Measurements from ENCODE around the gene NHERF2.
"Not testable (repeated sequence)": the region's sequence is repeated elsewhere in the genome, so short reads cannot be mapped to it uniquely, and the experiment has no call there.

Gene NHERF2

GRCh38 chr16:2028620-2029220, 2.0 kb downstream of the NHERF2 start:
- no peak for DNase-seq

DNA sequence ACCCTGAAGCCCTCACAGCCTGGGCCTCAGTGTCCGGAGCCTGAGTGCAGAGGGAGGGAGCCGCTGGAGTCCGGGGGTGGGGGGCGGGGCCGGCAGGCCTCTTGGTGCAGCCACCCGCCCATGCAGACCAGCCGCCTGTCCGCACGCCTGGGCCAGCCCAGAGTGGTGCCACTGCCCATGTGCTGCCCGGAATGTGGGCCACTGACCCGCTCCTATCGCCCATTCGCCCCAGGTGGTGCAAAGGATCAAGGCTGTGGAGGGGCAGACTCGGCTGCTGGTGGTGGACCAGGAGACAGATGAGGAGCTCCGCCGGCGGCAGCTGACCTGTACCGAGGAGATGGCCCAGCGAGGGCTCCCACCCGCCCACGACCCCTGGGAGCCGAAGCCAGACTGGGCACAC, 2.6 kb downstream of the NHERF2 start:
- no peak for DNase-seq

- no peak for DNase-seq
Observed at GRCh38 chr16:2030036-2030435, 3.3 kb downstream of the NHERF2 start.

- DNase-seq = no peak
Observed at GRCh38 chr16:2031081-2031577, 4.4 kb downstream of the NHERF2 start.

DNA sequence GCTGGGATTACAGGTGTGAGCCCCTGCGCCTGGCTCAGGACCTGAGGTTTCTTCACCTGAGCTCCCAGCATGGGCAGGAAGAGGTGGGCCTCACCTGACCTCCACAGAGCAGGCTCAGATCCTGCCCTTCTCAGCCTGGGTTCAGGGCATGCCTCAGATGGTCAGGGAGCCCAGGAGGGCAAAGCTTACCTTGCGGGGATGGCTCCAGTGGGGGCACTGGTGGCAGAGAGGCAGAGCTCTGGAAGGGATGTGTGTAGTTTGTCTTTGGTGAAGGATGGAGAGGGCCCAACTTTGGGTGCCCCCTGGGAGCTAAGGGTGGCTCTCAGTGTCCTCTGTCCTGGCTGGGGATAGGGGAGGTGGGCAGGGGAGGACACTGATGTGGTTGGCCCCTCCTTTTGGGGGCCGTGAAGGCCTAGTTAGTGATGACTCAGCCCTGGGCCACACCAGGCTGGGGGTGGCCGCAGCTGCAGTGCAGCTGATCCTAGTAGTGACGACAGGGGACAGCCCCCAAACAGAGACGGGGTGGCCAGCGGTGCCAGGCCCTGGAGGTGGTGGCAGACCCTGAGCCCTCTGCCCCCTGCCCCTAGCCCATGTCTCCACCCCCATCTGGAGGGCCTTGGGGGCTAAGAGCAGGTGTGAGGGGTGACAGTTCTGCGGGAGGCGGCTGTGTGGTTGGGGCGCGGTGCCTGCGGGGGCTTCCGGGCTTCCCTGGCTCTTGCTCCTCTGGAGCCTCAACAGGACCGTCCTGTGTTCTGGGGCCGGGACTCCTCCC, 5.8 kb downstream of the NHERF2 start:
- no peak for DNase-seq

- DNase-seq = no peak
Observed at GRCh38 chr16:2033057-2033908, 6.6 kb downstream of the NHERF2 start.

- not testable (repeated sequence) for DNase-seq
Observed at GRCh38 chr16:2033909-2034695, 7.4 kb downstream of the NHERF2 start.

DNA sequence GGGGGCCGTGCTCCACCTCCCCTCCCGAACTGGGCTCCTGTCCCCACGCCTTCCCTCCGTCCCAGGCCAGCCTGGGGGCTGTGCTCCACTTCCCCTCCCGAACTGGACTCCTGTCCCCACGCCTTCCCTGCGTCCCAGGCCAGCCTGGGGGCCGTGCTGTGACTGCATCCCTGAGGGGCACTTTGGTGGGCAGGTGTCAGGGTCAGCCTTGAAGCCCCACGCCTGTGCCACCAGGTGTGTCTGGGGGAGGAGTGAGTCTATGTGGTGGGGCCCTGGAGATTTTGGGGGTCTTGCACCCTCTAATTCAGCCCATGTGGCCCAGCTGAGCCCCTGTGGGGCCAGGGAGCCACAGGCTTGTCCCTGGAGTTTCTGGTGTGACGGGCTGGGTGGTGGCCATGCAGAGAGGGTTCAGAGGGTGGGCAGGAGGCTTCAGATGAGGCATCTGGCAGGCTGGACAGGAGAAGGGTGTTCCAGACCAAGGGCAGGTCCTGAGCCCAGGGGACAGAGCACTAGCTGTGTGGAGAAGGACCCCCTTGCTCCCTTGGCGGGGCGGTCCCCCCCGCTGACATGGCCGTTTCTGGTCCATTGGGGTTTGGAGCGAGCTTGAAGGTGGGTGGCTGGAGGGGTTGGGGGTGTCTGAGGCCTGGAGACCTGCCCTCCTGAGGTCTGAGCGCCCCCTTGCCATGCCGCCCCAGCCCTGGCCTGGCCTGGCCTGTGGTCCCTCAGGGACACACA, 8.2 kb downstream of the NHERF2 start:
- DNase-seq = no peak

GRCh38 chr16:2035431-2036199, 8.9 kb downstream of the NHERF2 start:
- DNase-seq = no peak

DNA sequence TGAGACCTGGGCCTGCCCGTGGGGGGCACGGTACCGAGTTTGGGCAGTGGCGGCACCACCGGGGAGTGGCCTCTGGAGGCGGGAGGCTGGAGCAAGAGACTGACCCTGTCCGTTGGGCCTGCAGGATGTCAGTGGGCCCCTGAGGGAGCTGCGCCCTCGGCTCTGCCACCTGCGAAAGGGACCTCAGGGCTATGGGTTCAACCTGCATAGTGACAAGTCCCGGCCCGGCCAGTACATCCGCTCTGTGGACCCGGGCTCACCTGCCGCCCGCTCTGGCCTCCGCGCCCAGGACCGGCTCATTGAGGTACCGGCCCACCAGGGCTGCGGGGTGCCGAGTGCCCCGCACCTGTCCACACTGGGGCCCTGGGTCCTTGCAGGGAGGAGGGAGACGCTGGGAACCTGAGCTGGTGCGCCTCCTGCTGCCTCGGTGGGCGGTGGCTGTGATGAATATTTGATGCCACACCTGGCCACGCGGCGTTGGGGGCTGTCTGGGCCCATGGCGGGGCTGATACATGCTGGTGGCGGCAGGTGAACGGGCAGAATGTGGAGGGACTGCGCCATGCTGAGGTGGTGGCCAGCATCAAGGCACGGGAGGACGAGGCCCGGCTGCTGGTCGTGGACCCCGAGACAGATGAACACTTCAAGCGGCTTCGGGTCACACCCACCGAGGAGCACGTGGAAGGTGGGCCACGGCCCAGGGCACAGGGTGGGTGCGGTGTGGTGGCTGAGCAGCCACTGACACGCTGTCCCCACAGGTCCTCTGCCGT, 9.7 kb downstream of the NHERF2 start:
- no peak for DNase-seq

- DNase-seq = no peak
Observed at GRCh38 chr16:2037115-2037514, 10.4 kb downstream of the NHERF2 start.

DNA sequence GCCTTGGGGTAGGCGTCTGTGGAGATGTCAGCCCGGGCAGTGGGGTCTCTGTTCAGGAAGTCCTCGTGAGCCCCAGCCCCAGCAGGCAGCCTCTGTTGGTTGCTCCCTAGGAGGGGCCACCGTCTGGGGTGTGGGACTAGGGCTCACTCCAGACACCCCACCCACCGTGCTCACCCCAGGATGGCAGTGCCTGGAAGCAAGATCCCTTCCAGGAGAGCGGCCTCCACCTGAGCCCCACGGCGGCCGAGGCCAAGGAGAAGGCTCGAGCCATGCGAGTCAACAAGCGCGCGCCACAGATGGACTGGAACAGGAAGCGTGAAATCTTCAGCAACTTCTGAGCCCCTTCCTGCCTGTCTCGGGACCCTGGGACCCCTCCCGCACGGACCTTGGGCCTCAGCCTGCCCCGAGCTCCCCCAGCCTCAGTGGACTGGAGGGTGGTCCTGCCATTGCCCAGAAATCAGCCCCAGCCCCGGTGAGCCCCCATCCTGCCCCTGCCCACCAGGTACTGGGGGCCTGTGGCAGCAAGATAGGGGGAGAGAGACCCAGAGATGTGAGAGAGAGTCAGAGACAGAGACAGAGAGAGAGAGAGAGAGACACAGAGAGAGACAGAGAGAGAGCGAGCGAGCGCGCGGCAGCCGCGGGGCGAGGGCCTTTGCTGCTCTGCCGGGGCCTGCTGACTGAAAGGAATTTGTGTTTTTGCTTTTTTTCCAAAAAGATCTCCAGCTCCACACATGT, 11.1 kb downstream of the NHERF2 start:
- no peak for DNase-seq

DNA sequence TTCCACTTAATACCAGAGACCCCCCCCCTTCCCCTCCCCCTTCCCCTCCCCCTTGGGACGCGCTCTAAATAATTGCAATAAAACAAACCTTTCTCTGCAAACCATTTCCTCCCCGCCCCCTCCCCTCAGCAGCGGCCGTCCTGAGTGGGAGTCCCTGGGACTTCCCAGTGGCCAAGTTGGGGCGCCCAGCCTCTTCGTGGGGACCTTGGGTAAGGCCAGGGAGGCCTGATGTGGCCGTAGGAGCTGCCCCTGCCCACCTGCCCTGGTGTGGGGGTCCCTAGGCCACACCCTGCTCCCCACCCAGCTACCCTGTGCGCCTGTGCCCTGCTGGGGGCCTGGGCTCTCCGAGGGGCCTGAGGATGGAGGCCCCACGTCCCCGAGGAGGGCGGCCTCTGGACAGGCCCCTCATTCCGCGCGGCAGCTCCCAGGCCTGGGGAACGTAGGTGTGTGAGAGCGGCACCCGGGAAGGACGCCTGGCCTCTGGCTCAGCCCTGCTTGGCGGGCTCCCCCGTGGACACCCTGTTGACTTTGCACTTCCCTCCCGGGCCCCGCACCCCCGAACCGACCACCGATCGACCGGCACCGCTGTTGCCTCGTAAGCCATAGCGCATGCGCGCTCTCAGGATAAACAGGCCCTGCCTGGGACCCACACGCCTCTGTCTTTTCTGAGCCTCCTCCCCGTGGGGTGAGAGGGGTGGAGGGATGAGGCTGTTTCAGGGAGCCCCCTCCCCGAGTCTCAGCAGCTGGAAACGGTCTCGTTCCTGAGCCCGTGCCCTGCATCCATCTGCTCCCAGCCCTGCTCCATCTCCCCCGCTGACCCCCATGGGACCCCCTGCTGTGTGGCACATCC, 11.9 kb downstream of the NHERF2 start:
- DNase-seq = no peak

DNA sequence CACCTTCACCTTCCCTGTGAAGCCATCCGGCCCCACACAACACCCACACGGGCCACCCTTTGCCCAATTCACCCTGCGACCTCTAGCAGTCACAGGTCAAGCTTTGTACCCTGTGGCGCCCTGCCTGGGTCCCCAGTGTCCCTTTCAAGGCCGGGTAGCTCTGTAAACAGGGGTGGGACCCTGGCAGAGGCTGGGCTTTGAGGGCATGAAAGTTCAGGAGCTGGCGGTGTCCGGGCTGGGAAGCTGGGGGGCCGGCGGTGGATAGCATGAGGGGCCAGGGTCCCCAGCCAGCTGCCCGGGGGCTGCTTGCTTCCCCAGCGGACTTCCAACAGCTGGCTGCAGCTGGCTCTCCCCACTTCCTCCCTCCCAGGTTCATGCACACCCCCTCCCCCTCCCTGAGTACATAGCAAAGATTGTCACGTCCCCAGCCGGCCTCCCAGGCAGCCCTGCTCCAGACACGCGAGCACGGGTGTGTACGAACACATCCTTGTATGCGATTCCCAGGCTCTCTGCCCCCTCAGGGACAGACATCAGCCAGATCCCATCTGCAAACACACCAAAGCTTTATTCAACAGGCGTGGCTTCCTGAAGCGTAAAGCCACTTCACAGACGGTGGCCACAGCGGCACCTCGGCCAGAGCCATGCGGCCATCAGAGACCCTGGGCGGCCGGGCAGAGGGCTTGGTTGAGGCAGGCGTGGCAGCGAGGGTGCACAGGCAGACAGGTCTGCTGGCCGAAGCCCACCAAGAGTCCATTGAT, 12.8 kb downstream of the NHERF2 start:
- DNase-seq = no peak

DNA sequence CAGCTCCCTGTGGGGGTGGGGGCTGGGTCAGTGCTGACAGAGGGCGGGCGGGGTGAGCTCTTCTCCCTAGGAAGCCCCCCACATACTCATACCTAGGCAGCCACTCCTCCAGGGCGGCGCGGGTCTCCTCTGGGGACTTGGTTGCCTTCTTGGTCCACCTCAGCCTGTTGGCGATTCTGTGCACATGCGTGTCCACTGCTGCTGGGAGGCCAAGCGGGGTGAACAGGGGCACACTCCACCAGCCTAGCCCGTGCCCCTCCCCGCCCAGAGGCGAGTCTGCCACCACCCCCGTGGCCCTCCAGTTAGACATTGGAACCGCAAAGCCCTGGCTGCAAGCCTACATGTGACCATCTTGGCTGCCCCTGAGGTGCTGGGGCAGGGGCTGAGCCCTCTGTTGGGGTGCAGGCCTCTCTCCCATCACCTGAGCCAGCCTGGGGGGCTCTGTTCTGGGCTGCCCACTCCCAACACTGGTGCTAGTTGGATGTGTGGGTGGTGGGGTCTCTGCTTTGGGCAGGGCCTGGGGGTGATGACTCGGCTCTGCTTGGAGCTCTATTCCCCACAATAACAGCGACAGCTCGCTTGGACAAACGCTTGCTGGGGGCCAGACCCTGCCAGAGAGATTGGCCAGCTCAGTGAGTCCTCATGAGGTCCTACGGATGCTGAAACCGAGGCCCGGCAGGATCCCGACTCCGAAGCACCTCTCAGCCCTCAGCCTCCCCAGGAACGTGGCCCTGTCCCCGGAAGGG, 13.5 kb downstream of the NHERF2 start:
- DNase-seq = no peak

DNA sequence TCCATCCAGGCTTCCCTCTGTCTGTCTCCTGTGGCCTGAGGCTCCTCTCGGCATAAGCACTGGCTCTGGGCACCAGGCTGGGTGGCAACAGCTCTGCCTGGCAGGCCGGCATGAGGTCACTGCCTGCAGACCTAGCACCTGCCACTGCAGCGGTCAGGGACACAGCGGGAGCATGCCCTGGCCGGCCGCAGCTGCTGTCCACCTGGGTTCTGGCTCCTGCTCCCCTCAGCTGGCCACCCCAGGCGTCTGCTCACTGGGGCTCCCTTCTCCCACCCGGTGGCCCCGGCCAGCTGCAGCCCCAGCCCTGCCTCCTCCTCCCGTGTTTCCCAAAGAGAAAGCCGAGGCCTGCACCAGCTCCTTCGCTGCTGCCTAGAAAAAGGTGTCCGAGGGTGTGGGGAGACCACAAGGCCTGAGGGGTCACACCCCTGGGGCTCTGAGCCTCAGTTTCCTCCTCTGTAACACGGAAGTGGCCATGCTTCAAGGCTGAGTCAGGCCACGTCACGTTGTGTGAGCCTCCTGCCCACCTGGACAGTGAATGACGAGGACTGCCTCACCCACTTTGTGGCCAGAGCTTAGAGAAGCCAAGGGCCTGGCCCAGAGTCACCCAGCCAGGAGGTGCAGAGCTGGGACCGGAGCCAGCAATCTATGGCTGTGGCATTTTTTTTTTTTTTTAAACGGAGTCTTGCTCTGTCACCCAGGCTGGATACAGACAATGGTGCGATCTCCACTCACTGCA, 14.3 kb downstream of the NHERF2 start:
- DNase-seq = no peak

Data from activated CD4-positive, alpha-beta T cell treated with anti-CD3 and anti-CD28 coated beads for 1 hour (primary cell).